GM13976 (cell line): Measurements from ENCODE around the gene PRCP.
A peak's percentile ranks its signal among the peaks of the same experiment; 100 is the strongest.
"Not testable (repeated sequence)": the region's sequence is repeated elsewhere in the genome, so short reads cannot be mapped to it uniquely, and the experiment has no call there.

Source experiments
- DNase-seq: peaks from one replicate; pipeline ENCODE4 v3.0.0; 2012; ENCODE audit warnings: low spot score
- in situ Hi-C: fragments of 300-500 bp; cut with MboI; formaldehyde crosslinking; loops from one replicate; pipeline ENCODE4 v1.12.0; 2022; ENCODE audit warnings: low sequenced_read_pairs, mixed read lengths, inconsistent platforms; ENCODE audit not compliant: unreplicated experiment
- TF ChIP-seq, protein P1 (sequence below): IDR thresholded peaks from 2 replicates; pipeline ENCODE4 v1.5.1; 2012; ENCODE audit warnings: borderline replicate concordance, mild to moderate bottlenecking; ENCODE audit not compliant: insufficient read depth; ENCODE audit errors: extremely low read depth, missing control alignments, control extremely low read depth

The PRCP gene

GRCh38 chr11:82927264-82927880 is 27.1 kb upstream of the PRCP start:
- TF ChIP-seq, protein P1, sequence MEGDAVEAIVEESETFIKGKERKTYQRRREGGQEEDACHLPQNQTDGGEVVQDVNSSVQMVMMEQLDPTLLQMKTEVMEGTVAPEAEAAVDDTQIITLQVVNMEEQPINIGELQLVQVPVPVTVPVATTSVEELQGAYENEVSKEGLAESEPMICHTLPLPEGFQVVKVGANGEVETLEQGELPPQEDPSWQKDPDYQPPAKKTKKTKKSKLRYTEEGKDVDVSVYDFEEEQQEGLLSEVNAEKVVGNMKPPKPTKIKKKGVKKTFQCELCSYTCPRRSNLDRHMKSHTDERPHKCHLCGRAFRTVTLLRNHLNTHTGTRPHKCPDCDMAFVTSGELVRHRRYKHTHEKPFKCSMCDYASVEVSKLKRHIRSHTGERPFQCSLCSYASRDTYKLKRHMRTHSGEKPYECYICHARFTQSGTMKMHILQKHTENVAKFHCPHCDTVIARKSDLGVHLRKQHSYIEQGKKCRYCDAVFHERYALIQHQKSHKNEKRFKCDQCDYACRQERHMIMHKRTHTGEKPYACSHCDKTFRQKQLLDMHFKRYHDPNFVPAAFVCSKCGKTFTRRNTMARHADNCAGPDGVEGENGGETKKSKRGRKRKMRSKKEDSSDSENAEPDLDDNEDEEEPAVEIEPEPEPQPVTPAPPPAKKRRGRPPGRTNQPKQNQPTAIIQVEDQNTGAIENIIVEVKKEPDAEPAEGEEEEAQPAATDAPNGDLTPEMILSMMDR: peak; percentile 63
- DNase-seq: peak; percentile 64
- in situ Hi-C loops: no loop called here

- in situ Hi-C loops: no loop called here
- no peak for DNase-seq
- TF ChIP-seq, protein P1: no peak
Measured at GRCh38 chr11:82924522-82925224, 24.4 kb upstream of the PRCP start.

DNA sequence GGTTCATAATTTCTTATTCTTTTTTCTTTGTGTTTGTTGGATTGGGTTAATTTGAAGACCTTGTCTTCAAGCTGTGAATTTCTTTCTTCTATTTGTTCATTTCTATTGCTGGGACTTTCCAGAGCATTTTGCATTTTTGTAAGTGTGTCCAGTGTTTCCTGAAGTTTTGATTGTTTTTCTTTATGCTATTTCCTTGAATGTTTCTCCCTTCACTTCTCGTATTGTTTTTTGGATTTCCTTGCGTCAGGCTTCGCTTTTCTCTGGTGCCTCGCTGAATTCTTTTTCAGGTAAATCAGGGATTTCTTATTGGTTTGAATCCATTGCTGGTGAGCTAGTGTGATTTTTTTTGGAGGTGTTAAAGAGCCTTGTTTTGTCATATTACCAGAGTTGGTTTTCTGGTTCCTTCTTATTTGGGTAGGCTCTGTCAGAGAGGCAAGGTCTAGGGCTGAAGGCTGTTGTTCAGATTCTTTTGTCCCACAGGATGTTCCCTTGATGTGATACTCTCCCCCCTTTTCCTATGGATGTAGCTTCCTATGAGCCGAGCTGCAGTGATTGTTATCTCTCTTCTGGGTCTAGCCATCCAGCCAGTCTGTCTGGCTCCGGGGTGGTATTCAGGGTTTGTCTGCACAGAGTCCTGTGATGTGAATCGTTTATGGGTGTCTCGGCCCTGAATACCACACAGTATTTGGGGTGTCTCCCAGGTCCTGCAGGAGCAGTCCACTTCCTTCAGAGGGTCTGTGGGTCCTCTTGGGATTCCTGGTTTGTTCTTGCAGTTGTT is 22.4 kb upstream of the PRCP start:
- DNase-seq, in situ Hi-C loops: not testable (repeated sequence)

GRCh38 chr11:82920227-82920626 is 20.0 kb upstream of the PRCP start:
- DNase-seq, in situ Hi-C loops: not testable (repeated sequence)

DNA sequence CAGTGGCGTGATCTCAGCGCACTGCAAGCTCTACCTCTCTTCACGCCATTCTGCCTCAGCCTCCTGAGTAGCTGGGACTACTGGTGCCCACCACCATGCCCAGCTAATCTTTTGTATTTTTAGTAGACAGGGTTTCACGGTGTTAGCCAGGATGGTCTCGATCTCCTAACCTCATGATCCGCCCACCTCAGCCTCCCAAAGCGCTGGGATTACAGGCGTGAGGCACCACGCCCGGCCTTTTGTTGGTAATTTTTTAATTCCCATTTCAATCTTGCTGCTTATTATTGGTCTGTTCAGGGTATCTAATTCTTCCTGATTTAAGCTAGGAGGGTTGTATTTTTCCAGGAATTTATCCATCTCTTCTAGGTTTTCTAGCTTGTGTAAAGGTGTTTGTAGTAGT is 19.6 kb upstream of the PRCP start:
- DNase-seq, in situ Hi-C loops: not testable (repeated sequence)

- in situ Hi-C loops: loop anchor here (10.0 kb wide), 1 partner anchor 166 kb away; the partner anchor contains the start of gene RAB30
- DNase-seq: no peak
- TF ChIP-seq, protein P1: no peak
Measured at GRCh38 chr11:82909015-82909640, 8.9 kb upstream of the PRCP start.

DNA sequence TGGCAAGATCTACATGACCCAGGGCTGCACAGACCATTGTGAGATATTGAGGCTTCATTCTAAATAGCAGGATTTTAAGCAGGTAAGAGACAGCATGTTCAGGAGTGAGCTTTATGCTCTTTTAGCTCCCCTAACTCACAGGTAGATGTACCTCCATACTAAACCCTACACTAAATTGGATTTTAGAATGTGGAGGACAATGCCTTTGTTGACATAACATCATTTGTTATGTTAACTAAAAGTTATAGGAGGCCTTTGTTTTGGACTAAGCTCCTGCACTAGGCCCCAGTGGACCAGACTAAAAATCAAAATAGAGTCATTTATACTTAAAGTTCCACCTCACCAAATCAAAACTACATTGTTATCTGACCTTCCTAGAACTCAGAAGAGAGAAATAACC is 8.1 kb upstream of the PRCP start:
- TF ChIP-seq, protein P1: no peak
- no peak for DNase-seq
- in situ Hi-C loops: loop anchor here (10.0 kb wide), 1 partner anchor 166 kb away; the partner anchor contains the start of gene RAB30

GRCh38 chr11:82907371-82907770 is 7.1 kb upstream of the PRCP start:
- TF ChIP-seq, protein P1: no peak
- in situ Hi-C loops: loop anchor here (10.0 kb wide), 1 partner anchor 167 kb away; the partner anchor contains the start of gene RAB30
- DNase-seq: no peak
